H1 (cell line): ENCODE data around the gene CHMP5. TPM values are rescaled to one million over a fixed set of nuclear protein-coding genes. Genes with fewer than 3 reads are reported as not detected.

ENCODE experiments used
- CTCF ChIA-PET: fragments of 300-600 bp; sonication (Branson Sonifier 250); formaldehyde crosslinking; loops from one replicate; lab custom pipeline; 2021; ENCODE audit not compliant: partially characterized antibody; lab: Charles Lee
- POLR2A ChIA-PET: fragments of 300-600 bp; sonication (Branson Sonifier 250); formaldehyde crosslinking; loops from one replicate; lab custom pipeline; 2021; ENCODE audit warnings: inconsistent platforms; ENCODE audit not compliant: partially characterized antibody; lab: Charles Lee
- DNase-seq, 2 experiments: peaks; one replicate each; pipeline versions ENCODE4 v3.0.0 to v3.0.0-alpha.2; 2010 to 2022; ENCODE audit warnings: low spot score in 2 of 2, low read depth in 1 of 2, mixed read lengths in 1 of 2
- FAIRE-seq: peaks from 2 replicates; lab custom pipeline; 2011; peaks lifted over from hg19 to GRCh38; lab: Jason Lieb, UNC
- H2AFZ ChIP-seq: 2 replicates; pipeline ENCODE4 v1.8.1; 2012; ENCODE audit warnings: low read length, inconsistent platforms
- H2AK5ac ChIP-seq: 2 replicates; pipeline ENCODE4 v1.6.1; 2013; ENCODE audit warnings: low read depth, low read length
- H2BK120ac ChIP-seq: replicated peaks from 2 replicates; pipeline ENCODE3; 2013; ENCODE audit warnings: low read depth, low read length, inconsistent platforms
- H2BK12ac ChIP-seq: 2 replicates; pipeline ENCODE4 v1.6.1; 2013; ENCODE audit warnings: low read depth, low read length
- H2BK15ac ChIP-seq: 2 replicates; pipeline ENCODE4 v1.6.1; 2013; ENCODE audit warnings: low read length
- H2BK20ac ChIP-seq: 2 replicates; pipeline ENCODE4 v1.6.1; 2013; ENCODE audit warnings: low read length
- H2BK5ac ChIP-seq: 2 replicates; pipeline ENCODE4 v1.6.1; 2013; ENCODE audit warnings: low read depth, low read length
- H3K14ac ChIP-seq: 2 replicates; pipeline ENCODE4 v1.6.1; 2013; ENCODE audit warnings: inconsistent platforms; ENCODE audit not compliant: insufficient read length
- H3K18ac ChIP-seq: 2 replicates; pipeline ENCODE4 v1.6.1; 2013; ENCODE audit warnings: low read length; ENCODE audit errors: extremely low read depth
- H3K23ac ChIP-seq: 2 replicates; pipeline ENCODE4 v1.6.1; 2013; ENCODE audit warnings: inconsistent platforms; ENCODE audit not compliant: insufficient read length
- H3K23me2 ChIP-seq: 2 replicates; pipeline ENCODE4 v1.6.1; 2013; ENCODE audit warnings: low read depth, low read length
- H3K27ac ChIP-seq: 2 replicates; pipeline ENCODE4 v1.6.1; 2011; ENCODE audit warnings: low read depth, low read length, inconsistent platforms
- H3K27me3 ChIP-seq, 4 experiments: replicated peaks in 1 of 4; 1 replicate in 1 of 4; 2 replicates in 3 of 4; pipeline versions ENCODE4 v1.6.1 to v1.8.1; 2011 to 2013; ENCODE audit warnings: low read length in 3 of 4, mild to moderate bottlenecking in 3 of 4, inconsistent platforms in 2 of 4, mixed read lengths in 2 of 4, moderate library complexity in 1 of 4; ENCODE audit not compliant: control insufficient read depth in 3 of 4, insufficient read depth in 3 of 4; ENCODE audit errors: extremely low read depth in 1 of 4
- H3K36me3 ChIP-seq, 4 experiments: 2 replicates each; pipeline versions ENCODE4 v1.6.1 to v1.8.1; 2011 to 2013; ENCODE audit warnings: mild to moderate bottlenecking in 4 of 4, low read length in 3 of 4, moderate library complexity in 2 of 4, control low read depth in 1 of 4, inconsistent platforms in 1 of 4; ENCODE audit not compliant: insufficient read depth in 4 of 4, control insufficient read depth in 2 of 4
- H3K4ac ChIP-seq: replicated peaks from 2 replicates; pipeline ENCODE3; 2013; ENCODE audit warnings: low read length, low read depth, mixed read lengths, inconsistent platforms; ENCODE audit not compliant: insufficient read length
- H3K4me1 ChIP-seq, 4 experiments: replicated peaks in 1 of 4; 1 replicate in 1 of 4; 2 replicates in 3 of 4; pipeline versions ENCODE4 v1.6.1 to v1.8.1; 2011 to 2013; ENCODE audit warnings: low read length in 3 of 4, inconsistent platforms in 2 of 4, mixed read lengths in 1 of 4; ENCODE audit not compliant: insufficient read depth in 4 of 4, control insufficient read depth in 3 of 4
- H3K4me2 ChIP-seq, 2 experiments: 2 replicates each; pipeline versions ENCODE4 v1.6.1 to v1.8.1; 2011 to 2013; ENCODE audit warnings: low read depth in 2 of 2, low read length in 2 of 2, control low read depth in 1 of 2, inconsistent platforms in 1 of 2, mild to moderate bottlenecking in 1 of 2; ENCODE audit not compliant: insufficient read depth in 1 of 2
- H3K4me3 ChIP-seq, 4 experiments: fragments of 200-600, 300-600 bp in 1 of 4; sonication (generic), shearing (Covaris generic), sonication (Bioruptor Twin) in 1 of 4; 2 replicates each; pipeline versions ENCODE4 v1.5.1 to v1.8.1; 2011 to 2016; ENCODE audit warnings: low read length in 4 of 4, low read depth in 3 of 4, control low read depth in 2 of 4, inconsistent platforms in 2 of 4, mild to moderate bottlenecking in 2 of 4, mixed read lengths in 1 of 4, moderate library complexity in 1 of 4; ENCODE audit not compliant: insufficient read depth in 2 of 4; ENCODE audit errors: extremely low read depth in 1 of 4
- H3K56ac ChIP-seq: replicated peaks from 2 replicates; pipeline ENCODE3; 2013; ENCODE audit warnings: low read depth, mild to moderate bottlenecking, mixed read lengths, low read length, inconsistent platforms; ENCODE audit not compliant: insufficient read length
- H3K79me1 ChIP-seq: 2 replicates; pipeline ENCODE4 v1.6.1; 2013; ENCODE audit warnings: low read depth, low read length, control low read depth
- H3K79me2 ChIP-seq, 2 experiments: 2 replicates each; pipeline versions ENCODE4 v1.6.1 to v1.8.1; 2012 to 2013; ENCODE audit warnings: low read length in 2 of 2, mild to moderate bottlenecking in 2 of 2, inconsistent platforms in 1 of 2; ENCODE audit not compliant: insufficient read depth in 2 of 2, control insufficient read depth in 1 of 2
- H3K9ac ChIP-seq, 4 experiments: replicated peaks in 1 of 4; 1 replicate in 1 of 4; 2 replicates in 3 of 4; pipeline versions ENCODE4 v1.6.1 to v1.8.1; 2011 to 2013; ENCODE audit warnings: low read depth in 3 of 4, low read length in 3 of 4, control low read depth in 2 of 4, mild to moderate bottlenecking in 2 of 4, moderate library complexity in 2 of 4, inconsistent platforms in 1 of 4; ENCODE audit errors: extremely low read depth in 1 of 4
- H3K9me3 ChIP-seq, 2 experiments: 2 replicates each; pipeline versions ENCODE4 v1.6.1 to v1.8.1; 2012 to 2013; ENCODE audit warnings: mild to moderate bottlenecking in 2 of 2, moderate library complexity in 2 of 2, control low read depth in 1 of 2, inconsistent platforms in 1 of 2, low read depth in 1 of 2, low read length in 1 of 2, mixed read lengths in 1 of 2; ENCODE audit not compliant: insufficient read depth in 2 of 2
- H4K20me1 ChIP-seq, 2 experiments: replicated peaks in 1 of 2; 2 replicates each; pipeline versions ENCODE3 to v1.8.1; 2011 to 2013; ENCODE audit warnings: inconsistent platforms in 2 of 2, low read length in 2 of 2, mild to moderate bottlenecking in 1 of 2; ENCODE audit not compliant: insufficient read depth in 2 of 2, control insufficient read depth in 1 of 2
- H4K5ac ChIP-seq: 2 replicates; pipeline ENCODE4 v1.6.1; 2013; ENCODE audit warnings: low read length, low read depth, mixed read lengths, inconsistent platforms; ENCODE audit not compliant: insufficient read length
- H4K8ac ChIP-seq: 2 replicates; pipeline ENCODE4 v1.8.0; 2013; ENCODE audit warnings: mild to moderate bottlenecking, moderate library complexity, low read length, inconsistent platforms; ENCODE audit not compliant: insufficient read depth; ENCODE audit errors: extremely low read depth
- H4K91ac ChIP-seq: replicated peaks from 2 replicates; pipeline ENCODE3; 2013; ENCODE audit warnings: low read length, mixed read lengths, inconsistent platforms; ENCODE audit not compliant: insufficient read length
- ASH2L ChIP-seq: fragments of 200-600, 300-600 bp; sonication (generic); IDR thresholded peaks from one replicate; pipeline ENCODE4 v1.7.1; 2017; ENCODE audit warnings: low read length
- ATF2 ChIP-seq: IDR thresholded peaks from 2 replicates; pipeline ENCODE4 v1.6.1; 2012; ENCODE audit warnings: low read length, inconsistent platforms
- CBX5 ChIP-seq: fragments of 300-800, 300-1000 bp; sonication (generic); IDR thresholded peaks from 2 replicates; pipeline ENCODE4 v1.7.1; 2016; ENCODE audit warnings: antibody characterized with exemption, low read length, low read depth
- CEBPB ChIP-seq: IDR thresholded peaks from 2 replicates; pipeline ENCODE4 v1.6.1; 2012; ENCODE audit warnings: low read depth, low read length
- GTF2F1 ChIP-seq: IDR thresholded peaks from 2 replicates; pipeline ENCODE4 v1.6.1; 2012; ENCODE audit warnings: low read depth, low read length, improper control_type of control experiment, borderline replicate concordance
- NANOG ChIP-seq: IDR thresholded peaks from 2 replicates; pipeline ENCODE4 v1.6.1; 2011; ENCODE audit warnings: low read length, low read depth, mild to moderate bottlenecking, inconsistent platforms; ENCODE audit not compliant: insufficient read depth, poor library complexity, severe bottlenecking
- POU5F1 ChIP-seq: IDR thresholded peaks from 2 replicates; pipeline ENCODE4 v1.6.1; 2011; ENCODE audit warnings: low read depth, mild to moderate bottlenecking, low read length, moderate library complexity
- SAP30 ChIP-seq: fragments of 300-600 bp; sonication (generic); IDR thresholded peaks from 2 replicates; pipeline ENCODE4 v1.7.1; 2012; ENCODE audit warnings: low read length, moderate library complexity, mild to moderate bottlenecking, inconsistent platforms; ENCODE audit not compliant: insufficient read depth, insufficient replicate concordance
- SP1 ChIP-seq: IDR thresholded peaks from 2 replicates; pipeline ENCODE4 v1.6.1; 2011; ENCODE audit warnings: low read depth, low read length
- SUZ12 ChIP-seq: fragments of 200-600 bp; sonication (generic); IDR thresholded peaks from 2 replicates; pipeline ENCODE4 v1.6.1; 2012; ENCODE audit warnings: mild to moderate bottlenecking, inconsistent platforms, low read length, moderate library complexity, mixed read lengths
- TCF12 ChIP-seq: IDR thresholded peaks from 2 replicates; pipeline ENCODE4 v1.6.1; 2011; ENCODE audit warnings: low read depth, mild to moderate bottlenecking, low read length
- TEAD4 ChIP-seq: IDR thresholded peaks from 2 replicates; pipeline ENCODE4 v1.6.1; 2012; ENCODE audit warnings: low read depth, low read length, inconsistent platforms, mixed read lengths
- WGBS, 2 experiments: shearing (Covaris generic) in 1 of 2; methylation state at CpG; one replicate each; pipeline versions ENCODE4 v1.1.6 to v1.1.7; 2013 to 2015; ENCODE audit warnings: low lambda C conversion rate in 2 of 2, mixed read lengths in 2 of 2, inconsistent platforms in 1 of 2, low coverage in 1 of 2, missing lambda C conversion rate in 1 of 2; ENCODE audit not compliant: insufficient replicate concordance in 2 of 2, insufficient coverage in 1 of 2, insufficient read length in 1 of 2; ENCODE audit errors: extremely low coverage in 1 of 2, missing lambda C conversion rate in 1 of 2; 5-methylcytosine and 5-hydroxymethylcytosine counted together
- polyA plus RNA-seq, 7 experiments: library from polyadenylated mRNA; depleted of rRNA in 3 of 7; stranded (reverse) in 5 of 7; unstranded in 2 of 7; fragments of >200 nt in 5 of 7; fragments of 200-250 nt in 2 of 7; gene quantifications; 1 replicate in 5 of 7; 2 replicates in 1 of 7; 4 replicates in 1 of 7; pipeline versions ENCODE4 v1.2.1 to v1.2.3, GENCODE V29; 2011 to 2013; ENCODE audit warnings: missing spikeins in 2 of 7, mixed read lengths in 2 of 7
- total RNA-seq: library from RNA; stranded (reverse); fragmentation: NEBNext Ultra II Directional; extraction: Animal tissue kit (Norgen Biotek cat#: 25700); gene quantifications from 2 replicates; pipeline ENCODE4 v1.2.1, GENCODE V29; 2021

Gene CHMP5
- total and polyA plus RNA-seq, 2 of the 8 experiments (the other 6 are each of a cell fraction or from before 2014, with no cell fraction given), result 25.0 to 47.3 TPM

- no peaks in the 10 kb centered on the region for H3K79me2 ChIP-seq
- TF ChIP-seq SAP30 (no peak), NANOG (no peak), POU5F1 (no peak), GTF2F1 (no peak), ASH2L (no peak), TEAD4 (no peak), CBX5 (no peak), ATF2 (no peak), CEBPB (no peak), SP1 (no peak), TCF12 (no peak), SUZ12 (no peak)
Measured at GRCh38 chr9:33249087-33249658, 15.7 kb upstream of the CHMP5 start.

More at GRCh38 chr9:33249087-33249658, 15.7 kb upstream of the CHMP5 start:
- no peak overlapping the region for H3K4me3 ChIP-seq
- H2BK120ac ChIP-seq, result no peak overlapping the region
- no peak overlapping the region for H3K9ac ChIP-seq
- peaks cover 0 to 2% of the 10 kb centered on the region in 2 experiments for H4K20me1 ChIP-seq
- no peak overlapping the region for H2BK15ac ChIP-seq
- no peak overlapping the region for H2AK5ac ChIP-seq
- H3K36me3 ChIP-seq, result peaks cover 5 to 14% (median 11%) of the 10 kb centered on the region in 4 experiments
- no peaks in the 10 kb centered on the region for H3K79me1 ChIP-seq
- H2AFZ ChIP-seq, result no peak overlapping the region
- H2BK12ac ChIP-seq, result no peak overlapping the region
- no peak overlapping the region for H3K14ac ChIP-seq
- no peaks in the 10 kb centered on the region for H3K9me3 ChIP-seq
- no peaks in the 10 kb centered on the region for H3K27me3 ChIP-seq
- H3K4me2 ChIP-seq, result no peak overlapping the region
- no peak overlapping the region for H4K5ac ChIP-seq
- H3K4me1 ChIP-seq, result no peaks in the 10 kb centered on the region
- DNase-seq, result no peak
- WGBS, 2 experiments, result 80% methylated on average over 6 of the region's 6 CpGs; no CpG with 5 or more reads in 1 of the 2 experiments
- no peak overlapping the region for H2BK5ac ChIP-seq
- no peak for FAIRE-seq
- no peak overlapping the region for H4K91ac ChIP-seq
- no peak overlapping the region for H3K4ac ChIP-seq
- H3K56ac ChIP-seq, result no peak overlapping the region
- H3K23me2 ChIP-seq, result no peaks in the 10 kb centered on the region; the same call in 1 of the 2 replicates
- H3K18ac ChIP-seq, result no peak overlapping the region
- CTCF ChIA-PET, result interaction anchor here (0.9 to 2.7 kb wide), 5 partner anchors 9 to 23 kb away, joined by 3 to 13 read pairs (median 3); partner anchors contain the start of gene SPINK4
- no peak overlapping the region for H4K8ac ChIP-seq
- H3K27ac ChIP-seq, result no peak overlapping the region
- no peak overlapping the region for H3K23ac ChIP-seq
- POLR2A ChIA-PET, result interaction anchor here (0.8 to 2.2 kb wide), 4 partner anchors 9 to 206 kb away, joined by 3 to 10 read pairs (median 4); partner anchors contain the start of genes NFX1 and SPINK4
- H2BK20ac ChIP-seq, result no peak overlapping the region
